ENCODE data around the gene PARVB. TPM values are rescaled to one million over a fixed set of nuclear protein-coding genes. Genes with fewer than 3 reads are reported as not detected.

PARVB gene
- total and polyA plus RNA-seq, 10 of the 15 experiments (the other 5 are each of a cell fraction or from before 2014, with no cell fraction given): 5.2 to 264 (median 76.0) TPM

- TF ChIP-seq NKRF (conservative IDR thresholded peaks at IDR 0.05) (no peak), CREB1 (IDR thresholded peaks at IDR 0.05; ENCODE audit: low read depth) (no peak), WRNIP1 (IDR thresholded peaks at IDR 0.05; ENCODE audit: borderline replicate concordance, low read depth, low read length) (no peak)
Measured at GRCh38 chr22:44005524-44005923, 18.6 kb upstream of the PARVB start (continued).

GRCh38 chr22:44012162-44012561, 11.9 kb upstream of the PARVB start:
- POLR2A ChIA-PET: interaction anchor here (1.3 kb wide), 1 partner anchor 12 kb away, joined by 3 read pairs; the partner anchor contains the start of gene PARVB
- Histone ChIP-seq H3K79me2 (ENCODE audit: control insufficient read depth, insufficient read depth, low read length) (no peaks in the 10 kb centered on the region), H3K27ac (ENCODE audit: control insufficient read depth, insufficient read depth) (no peak overlapping the region), H3K4me3 (no peak overlapping the region), H3K4me1 (ENCODE audit: control insufficient read depth, insufficient read depth, low read length) (no peaks in the 10 kb centered on the region; the same call in 1 of the 2 replicates), H3K4me2 (ENCODE audit: control insufficient read depth, insufficient read depth) (no peak overlapping the region), H3K9ac (ENCODE audit: control insufficient read depth, insufficient read depth, low read length) (no peak overlapping the region), H2AFZ (ENCODE audit: control insufficient read depth, low read depth, low read length) (no peak overlapping the region), H3K36me3 (ENCODE audit: control insufficient read depth in 2 of 2, insufficient read depth in 2 of 2, low read length in 1 of 2) (no peaks in the 10 kb centered on the region), H3K9me3 (replicated peaks; ENCODE audit: control insufficient read depth, insufficient read depth, low read length) (no peaks in the 10 kb centered on the region), H3K27me3 (replicated peaks in 1 of 2; ENCODE audit: control insufficient read depth in 2 of 2, insufficient read depth in 2 of 2, low read length in 1 of 2) (no peaks in the 10 kb centered on the region), H4K20me1 (ENCODE audit: control insufficient read depth, insufficient read depth) (no peaks in the 10 kb centered on the region)
- 84% methylated on average over 5 of the region's 5 CpGs for WGBS (ENCODE audit: insufficient coverage, insufficient replicate concordance, low lambda C conversion rate, missing lambda C conversion rate)
- FAIRE-seq (no peak), ATAC-seq (no peak), DNase-seq (ENCODE audit: low read depth, low spot score) (no peak)
- SMC1A ChIA-PET (ENCODE audit: uncharacterized antibody, unreplicated experiment): no interaction called here
- no TSS peak for BruUV-seq (replicated peaks)
- intact Hi-C loops (cut with micrococcal nuclease; ENCODE audit: unreplicated experiment) (no loop called here), in situ Hi-C loops (cut with MboI) (no loop called here)
- CTCF ChIA-PET: interaction anchor here (0.6 to 1.8 kb wide), 3 partner anchors 18 to 74 kb away, joined by 3 to 9 read pairs (median 3); no protein-coding TSS in a partner anchor
- TF ChIP-seq IRF5 (IDR thresholded peaks at IDR 0.05; ENCODE audit: borderline replicate concordance) (no peak), RFX5 (IDR thresholded peaks at IDR 0.05; ENCODE audit: low read depth, low read length) (no peak), CEBPB (IDR thresholded peaks at IDR 0.05; ENCODE audit: borderline replicate concordance in 1 of 2, low read depth in 2 of 2, low read length in 2 of 2) (no peak), HDGF (IDR thresholded peaks at IDR 0.05) (no peak), ZNF217 (IDR thresholded peaks at IDR 0.05) (no peak), TBL1XR1 (IDR thresholded peaks at IDR 0.05; ENCODE audit: low read depth, low read length) (no peak), RELB (IDR thresholded peaks at IDR 0.05; ENCODE audit: low read depth) (no peak)
- RAD21 ChIA-PET (ENCODE audit: unreplicated experiment): interaction anchor here (0.9 to 1.0 kb wide), 2 partner anchors 18 to 74 kb away, joined by 3 to 4 read pairs; no protein-coding TSS in a partner anchor

Data from GM12878 (cell line).